HEK293 (cell line): ENCODE measurements around the gene MAML3.

Source experiments
- CTCF ChIA-PET: fragments of 350-600 bp; formaldehyde crosslinking; extraction: SDS; loops from one replicate; lab custom pipeline; 2021; ENCODE audit warnings: antibody characterized with exemption; lab: Yijun Ruan, JAX
- POLR2A ChIA-PET: fragments of 300-600 bp; formaldehyde crosslinking; extraction: SDS; loops from one replicate; lab custom pipeline; 2020; ENCODE audit warnings: antibody characterized with exemption, inconsistent platforms; lab: Yijun Ruan, JAX
- H3K27ac ChIP-seq: fragments of 200-500 bp; sonication (Bioruptor generic); 2 replicates; pipeline ENCODE4 v1.5.1; 2014; ENCODE audit warnings: low read depth, low read length, control low read depth, inconsistent platforms; ENCODE audit errors: extremely low read depth
- H3K36me3 ChIP-seq, 2 experiments: fragments of 200-500 bp in 1 of 2; sonication (Bioruptor generic) in 1 of 2; 1 replicate in 1 of 2; 2 replicates in 1 of 2; pipeline ENCODE4 v1.5.1; 2014 to 2017; ENCODE audit warnings: inconsistent platforms in 2 of 2, low read length in 2 of 2; ENCODE audit not compliant: control insufficient read depth in 2 of 2, insufficient read depth in 1 of 2
- H3K4me1 ChIP-seq: fragments of 200-500 bp; sonication (Bioruptor generic); 2 replicates; pipeline ENCODE4 v1.5.1; 2014; ENCODE audit warnings: mild to moderate bottlenecking, low read length, inconsistent platforms; ENCODE audit not compliant: control insufficient read depth, insufficient read depth
- H3K4me3 ChIP-seq: 2 replicates; pipeline ENCODE4 v1.5.1; 2011; ENCODE audit warnings: low read depth, mild to moderate bottlenecking, control low read depth, low read length, moderate library complexity
- H3K9me3 ChIP-seq: fragments of 200-500 bp; sonication (Bioruptor generic); 2 replicates; pipeline ENCODE4 v1.5.1; 2014; ENCODE audit warnings: low read depth, low read length, inconsistent platforms; ENCODE audit not compliant: control insufficient read depth, insufficient read depth
- HOXD13 ChIP-seq: sonication (generic); formaldehyde crosslinking; IDR thresholded peaks from 2 replicates; pipeline ENCODE4 v1.8.0; 2022; ENCODE audit warnings: missing genetic modification reagents, borderline replicate concordance
- PRDM1 ChIP-seq: fragments of 450-650 bp; formaldehyde crosslinking; IDR thresholded peaks from 2 replicates; pipeline ENCODE4; 2016; ENCODE audit warnings: missing biosample characterization, missing genetic modification characterization
- SALL2 ChIP-seq: fragments of 450-650 bp; formaldehyde crosslinking; IDR thresholded peaks from 2 replicates; pipeline ENCODE4 v1.5.0; 2017; ENCODE audit warnings: missing biosample characterization, mild to moderate bottlenecking, missing genetic modification characterization, borderline replicate concordance
- SETDB1 ChIP-seq: IDR thresholded peaks from one replicate; pipeline ENCODE4 v1.6.1; 2017; ENCODE audit warnings: mild to moderate bottlenecking, low read length, moderate library complexity, mixed read lengths; ENCODE audit not compliant: insufficient read length
- ZBTB1 ChIP-seq: fragments of 450-650 bp; formaldehyde crosslinking; IDR thresholded peaks from 2 replicates; pipeline ENCODE4 v1.5.1; 2016; ENCODE audit warnings: missing biosample characterization, missing genetic modification characterization
- ZBTB17 ChIP-seq: fragments of 450-650 bp; formaldehyde crosslinking; IDR thresholded peaks from 2 replicates; pipeline ENCODE4 v1.5.1; 2016; ENCODE audit warnings: missing biosample characterization, missing genetic modification characterization
- ZFHX2 ChIP-seq: fragments of 450-650 bp; formaldehyde crosslinking; conservative IDR thresholded peaks from 2 replicates; pipeline ENCODE4 v1.5.1; 2016; ENCODE audit warnings: missing biosample characterization, missing genetic modification characterization
- ZNF184 ChIP-seq: fragments of 450-650 bp; IDR thresholded peaks from 2 replicates; pipeline ENCODE4 v1.5.1; 2018; ENCODE audit warnings: missing biosample characterization, mild to moderate bottlenecking, missing genetic modification characterization
- ZNF19 ChIP-seq: fragments of 450-650 bp; formaldehyde crosslinking; IDR thresholded peaks from 2 replicates; pipeline ENCODE4; 2016; ENCODE audit warnings: missing biosample characterization, missing genetic modification characterization, low read depth
- ZNF2 ChIP-seq: fragments of 450-650 bp; formaldehyde crosslinking; IDR thresholded peaks from 2 replicates; pipeline ENCODE4 v1.5.1; 2016; ENCODE audit warnings: missing biosample characterization, missing genetic modification characterization
- ZNF221 ChIP-seq: fragments of 450-650 bp; formaldehyde crosslinking; IDR thresholded peaks from 2 replicates; pipeline ENCODE4 v1.5.1; 2017; ENCODE audit warnings: missing biosample characterization, missing genetic modification characterization, borderline replicate concordance
- ZNF324 ChIP-seq: fragments of 450-650 bp; formaldehyde crosslinking; IDR thresholded peaks from 2 replicates; pipeline ENCODE4 v1.5.1; 2016; ENCODE audit warnings: missing biosample characterization, missing genetic modification characterization
- ZNF335 ChIP-seq: fragments of 450-650 bp; formaldehyde crosslinking; conservative IDR thresholded peaks from 2 replicates; pipeline ENCODE4 v1.5.1; 2016; ENCODE audit warnings: missing biosample characterization, missing genetic modification characterization
- ZNF341 ChIP-seq: fragments of 450-650 bp; formaldehyde crosslinking; IDR thresholded peaks from 2 replicates; pipeline ENCODE4; 2016; ENCODE audit warnings: low read depth, missing biosample characterization, missing genetic modification characterization
- ZNF544 ChIP-seq: fragments of 450-650 bp; formaldehyde crosslinking; IDR thresholded peaks from 2 replicates; pipeline ENCODE4 v1.5.0; 2017; ENCODE audit warnings: missing biosample characterization, missing genetic modification characterization
- ZNF549 ChIP-seq: fragments of 450-650 bp; IDR thresholded peaks from 2 replicates; pipeline ENCODE4 v1.5.1; 2018; ENCODE audit warnings: missing biosample characterization, missing genetic modification characterization, mild to moderate bottlenecking, inconsistent platforms, moderate library complexity
- ZNF558 ChIP-seq: fragments of 450-650 bp; formaldehyde crosslinking; IDR thresholded peaks from 2 replicates; pipeline ENCODE4 v1.5.1; 2016; ENCODE audit warnings: missing biosample characterization, missing genetic modification characterization
- ZNF707 ChIP-seq: fragments of 450-650 bp; formaldehyde crosslinking; IDR thresholded peaks from 2 replicates; pipeline ENCODE4 v1.5.1; 2016; ENCODE audit warnings: missing biosample characterization, missing genetic modification characterization
- ZSCAN16 ChIP-seq: fragments of 450-650 bp; formaldehyde crosslinking; IDR thresholded peaks from 2 replicates; pipeline ENCODE4 v1.5.1; 2016; ENCODE audit warnings: missing biosample characterization, missing genetic modification characterization
- TF ChIP-seq, protein P1 (sequence below): fragments of 450-650 bp; formaldehyde crosslinking; IDR thresholded peaks from 2 replicates; pipeline ENCODE4 v1.5.1; 2016; ENCODE audit warnings: missing biosample characterization, missing genetic modification characterization
- TF ChIP-seq, protein P2 (sequence below): fragments of 450-650 bp; formaldehyde crosslinking; IDR thresholded peaks from 2 replicates; pipeline ENCODE4 v1.5.1; 2016; ENCODE audit warnings: missing biosample characterization, missing genetic modification characterization, borderline replicate concordance
- TF ChIP-seq, protein P3 (sequence below): fragments of 450-650 bp; formaldehyde crosslinking; IDR thresholded peaks from 2 replicates; pipeline ENCODE4 v1.5.1; 2017; ENCODE audit warnings: missing biosample characterization, missing genetic modification characterization
- TF ChIP-seq, protein P4 (sequence below): fragments of 450-650 bp; formaldehyde crosslinking; IDR thresholded peaks from 2 replicates; pipeline ENCODE4 v1.5.0; 2017; ENCODE audit warnings: missing biosample characterization, missing genetic modification characterization, borderline replicate concordance

Gene MAML3

DNA sequence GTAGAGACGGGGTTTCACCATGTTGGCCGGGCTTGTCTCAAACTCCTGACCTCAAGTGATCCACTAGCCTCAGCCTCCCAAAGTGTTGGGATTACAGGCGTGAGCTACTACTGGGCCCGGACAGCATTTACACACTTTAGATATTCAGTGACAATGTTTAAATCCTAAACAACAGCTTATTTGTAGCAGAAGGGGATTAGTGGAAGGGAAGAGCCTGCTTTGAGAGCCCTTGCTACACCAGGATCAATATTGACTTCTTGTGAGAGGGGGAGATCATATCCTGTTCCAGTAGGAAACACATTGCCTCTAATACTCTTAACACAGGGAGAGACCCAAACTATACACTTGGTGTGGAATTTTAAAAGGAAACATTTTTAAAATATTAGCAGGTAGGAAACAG lies 481.3 kb downstream of the MAML3 start (continued):
- TF ChIP-seq, protein P1, sequence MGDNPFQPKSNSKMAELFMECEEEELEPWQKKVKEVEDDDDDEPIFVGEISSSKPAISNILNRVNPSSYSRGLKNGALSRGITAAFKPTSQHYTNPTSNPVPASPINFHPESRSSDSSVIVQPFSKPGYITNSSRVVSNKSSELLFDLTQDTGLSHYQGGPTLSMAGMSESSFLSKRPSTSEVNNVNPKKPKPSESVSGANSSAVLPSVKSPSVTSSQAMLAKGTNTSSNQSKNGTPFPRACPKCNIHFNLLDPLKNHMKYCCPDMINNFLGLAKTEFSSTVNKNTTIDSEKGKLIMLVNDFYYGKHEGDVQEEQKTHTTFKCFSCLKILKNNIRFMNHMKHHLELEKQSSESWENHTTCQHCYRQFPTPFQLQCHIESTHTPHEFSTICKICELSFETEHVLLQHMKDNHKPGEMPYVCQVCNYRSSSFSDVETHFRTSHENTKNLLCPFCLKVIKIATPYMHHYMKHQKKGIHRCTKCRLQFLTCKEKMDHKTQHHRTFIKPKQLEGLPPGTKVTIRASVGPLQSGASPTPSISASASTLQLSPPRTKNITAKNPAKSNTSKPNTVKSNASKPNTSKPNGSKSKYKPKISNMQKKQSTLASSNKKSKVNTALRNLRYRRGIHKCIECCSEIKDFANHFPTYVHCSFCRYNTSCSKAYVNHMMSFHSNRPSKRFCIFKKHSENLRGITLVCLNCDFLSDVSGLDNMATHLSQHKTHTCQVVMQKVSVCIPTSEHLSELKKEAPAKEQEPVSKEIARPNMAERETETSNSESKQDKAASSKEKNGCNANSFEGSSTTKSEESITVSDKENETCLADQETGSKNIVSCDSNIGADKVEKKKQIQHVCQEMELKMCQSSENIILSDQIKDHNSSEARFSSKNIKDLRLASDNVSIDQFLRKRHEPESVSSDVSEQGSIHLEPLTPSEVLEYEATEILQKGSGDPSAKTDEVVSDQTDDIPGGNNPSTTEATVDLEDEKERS (tag by site-specific recombination): no peak
- TF ChIP-seq HOXD13 (CRISPR knock-in tag): no peak
- no peak for TF ChIP-seq ZNF2 (tag by site-specific recombination)
- no peak for TF ChIP-seq SETDB1
- no peak for TF ChIP-seq ZSCAN16 (tag by site-specific recombination)

DNA sequence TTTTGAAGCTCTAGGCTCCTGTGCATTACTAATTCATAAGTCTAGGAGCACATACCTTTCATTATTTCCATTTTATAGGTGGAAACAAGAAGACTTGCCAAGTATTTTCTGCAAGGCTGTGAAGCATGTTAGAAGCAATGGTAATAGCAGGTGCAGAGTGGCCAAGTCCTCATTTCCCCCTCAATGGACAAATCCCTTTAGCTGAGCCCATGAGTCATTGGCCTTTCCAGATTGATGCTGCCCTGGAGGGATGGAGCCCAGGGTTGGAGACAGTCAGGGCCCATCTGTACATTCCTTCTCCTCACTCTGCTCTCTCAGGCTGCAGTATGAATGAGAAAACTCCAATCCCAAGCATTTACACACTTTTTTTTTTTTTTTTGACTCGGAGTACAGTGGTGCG lies 481.8 kb downstream of the MAML3 start:
- H3K4me1 ChIP-seq: no peaks in the 10 kb centered on the region
- peaks cover 0 to 4% of the 10 kb centered on the region in 2 experiments; a peak in 2 of 3 replicates for H3K36me3 ChIP-seq
- no peaks in the 10 kb centered on the region for H3K9me3 ChIP-seq
- no peak overlapping the region for H3K4me3 ChIP-seq
- H3K27ac ChIP-seq: no peak overlapping the region
- ChIA-PET POLR2A (no interaction called here), CTCF (interaction anchor here (0.5 to 1.1 kb wide), 4 partner anchors 25 to 913 kb away, joined by 3 to 5 read pairs (median 3); no protein-coding TSS in a partner anchor)
- TF ChIP-seq ZFHX2 (tag by site-specific recombination) (no peak), ZNF184 (tag by site-specific recombination) (no peak), ZNF324 (tag by site-specific recombination) (no peak), ZBTB1 (tag by site-specific recombination) (no peak), ZNF19 (tag by site-specific recombination) (no peak), ZNF707 (tag by site-specific recombination) (no peak), ZNF341 (tag by site-specific recombination) (no peak), PRDM1 (tag by site-specific recombination) (no peak), ZNF544 (tag by site-specific recombination) (no peak), ZNF558 (tag by site-specific recombination) (no peak), ZNF335 (no peak), ZNF549 (tag by site-specific recombination) (no peak), ZNF221 (tag by site-specific recombination) (no peak), SALL2 (tag by site-specific recombination) (no peak), ZBTB17 (tag by site-specific recombination) (no peak)
- TF ChIP-seq, protein P2, sequence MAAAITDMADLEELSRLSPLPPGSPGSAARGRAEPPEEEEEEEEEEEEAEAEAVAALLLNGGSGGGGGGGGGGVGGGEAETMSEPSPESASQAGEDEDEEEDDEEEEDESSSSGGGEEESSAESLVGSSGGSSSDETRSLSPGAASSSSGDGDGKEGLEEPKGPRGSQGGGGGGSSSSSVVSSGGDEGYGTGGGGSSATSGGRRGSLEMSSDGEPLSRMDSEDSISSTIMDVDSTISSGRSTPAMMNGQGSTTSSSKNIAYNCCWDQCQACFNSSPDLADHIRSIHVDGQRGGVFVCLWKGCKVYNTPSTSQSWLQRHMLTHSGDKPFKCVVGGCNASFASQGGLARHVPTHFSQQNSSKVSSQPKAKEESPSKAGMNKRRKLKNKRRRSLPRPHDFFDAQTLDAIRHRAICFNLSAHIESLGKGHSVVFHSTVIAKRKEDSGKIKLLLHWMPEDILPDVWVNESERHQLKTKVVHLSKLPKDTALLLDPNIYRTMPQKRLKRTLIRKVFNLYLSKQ: no peak
- TF ChIP-seq, protein P3, sequence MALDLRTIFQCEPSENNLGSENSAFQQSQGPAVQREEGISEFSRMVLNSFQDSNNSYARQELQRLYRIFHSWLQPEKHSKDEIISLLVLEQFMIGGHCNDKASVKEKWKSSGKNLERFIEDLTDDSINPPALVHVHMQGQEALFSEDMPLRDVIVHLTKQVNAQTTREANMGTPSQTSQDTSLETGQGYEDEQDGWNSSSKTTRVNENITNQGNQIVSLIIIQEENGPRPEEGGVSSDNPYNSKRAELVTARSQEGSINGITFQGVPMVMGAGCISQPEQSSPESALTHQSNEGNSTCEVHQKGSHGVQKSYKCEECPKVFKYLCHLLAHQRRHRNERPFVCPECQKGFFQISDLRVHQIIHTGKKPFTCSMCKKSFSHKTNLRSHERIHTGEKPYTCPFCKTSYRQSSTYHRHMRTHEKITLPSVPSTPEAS (tag by site-specific recombination): no peak
- TF ChIP-seq, protein P4, sequence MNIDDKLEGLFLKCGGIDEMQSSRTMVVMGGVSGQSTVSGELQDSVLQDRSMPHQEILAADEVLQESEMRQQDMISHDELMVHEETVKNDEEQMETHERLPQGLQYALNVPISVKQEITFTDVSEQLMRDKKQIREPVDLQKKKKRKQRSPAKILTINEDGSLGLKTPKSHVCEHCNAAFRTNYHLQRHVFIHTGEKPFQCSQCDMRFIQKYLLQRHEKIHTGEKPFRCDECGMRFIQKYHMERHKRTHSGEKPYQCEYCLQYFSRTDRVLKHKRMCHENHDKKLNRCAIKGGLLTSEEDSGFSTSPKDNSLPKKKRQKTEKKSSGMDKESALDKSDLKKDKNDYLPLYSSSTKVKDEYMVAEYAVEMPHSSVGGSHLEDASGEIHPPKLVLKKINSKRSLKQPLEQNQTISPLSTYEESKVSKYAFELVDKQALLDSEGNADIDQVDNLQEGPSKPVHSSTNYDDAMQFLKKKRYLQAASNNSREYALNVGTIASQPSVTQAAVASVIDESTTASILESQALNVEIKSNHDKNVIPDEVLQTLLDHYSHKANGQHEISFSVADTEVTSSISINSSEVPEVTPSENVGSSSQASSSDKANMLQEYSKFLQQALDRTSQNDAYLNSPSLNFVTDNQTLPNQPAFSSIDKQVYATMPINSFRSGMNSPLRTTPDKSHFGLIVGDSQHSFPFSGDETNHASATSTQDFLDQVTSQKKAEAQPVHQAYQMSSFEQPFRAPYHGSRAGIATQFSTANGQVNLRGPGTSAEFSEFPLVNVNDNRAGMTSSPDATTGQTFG (tag by site-specific recombination): no peak
